ENCODE data around the gene IKZF5.

DNA sequence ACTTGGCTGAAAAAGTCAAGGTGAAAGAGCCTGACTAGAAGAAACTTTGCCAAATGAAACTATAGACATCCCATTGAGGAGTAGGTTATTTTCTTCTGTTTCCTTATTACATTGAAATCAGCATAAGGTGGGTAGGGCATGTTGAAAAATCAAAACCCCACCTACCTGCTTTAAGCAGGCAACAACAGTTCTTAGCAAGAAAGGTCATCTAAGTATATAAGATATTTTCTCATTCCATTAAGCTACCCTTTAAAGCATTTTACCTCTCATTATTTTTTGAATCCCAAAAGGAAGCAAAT lies 31.0 kb upstream of the IKZF5 start:
- TF ChIP-seq, protein P1, sequence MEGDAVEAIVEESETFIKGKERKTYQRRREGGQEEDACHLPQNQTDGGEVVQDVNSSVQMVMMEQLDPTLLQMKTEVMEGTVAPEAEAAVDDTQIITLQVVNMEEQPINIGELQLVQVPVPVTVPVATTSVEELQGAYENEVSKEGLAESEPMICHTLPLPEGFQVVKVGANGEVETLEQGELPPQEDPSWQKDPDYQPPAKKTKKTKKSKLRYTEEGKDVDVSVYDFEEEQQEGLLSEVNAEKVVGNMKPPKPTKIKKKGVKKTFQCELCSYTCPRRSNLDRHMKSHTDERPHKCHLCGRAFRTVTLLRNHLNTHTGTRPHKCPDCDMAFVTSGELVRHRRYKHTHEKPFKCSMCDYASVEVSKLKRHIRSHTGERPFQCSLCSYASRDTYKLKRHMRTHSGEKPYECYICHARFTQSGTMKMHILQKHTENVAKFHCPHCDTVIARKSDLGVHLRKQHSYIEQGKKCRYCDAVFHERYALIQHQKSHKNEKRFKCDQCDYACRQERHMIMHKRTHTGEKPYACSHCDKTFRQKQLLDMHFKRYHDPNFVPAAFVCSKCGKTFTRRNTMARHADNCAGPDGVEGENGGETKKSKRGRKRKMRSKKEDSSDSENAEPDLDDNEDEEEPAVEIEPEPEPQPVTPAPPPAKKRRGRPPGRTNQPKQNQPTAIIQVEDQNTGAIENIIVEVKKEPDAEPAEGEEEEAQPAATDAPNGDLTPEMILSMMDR (IDR thresholded peaks at IDR 0.05): no peak
- TF ChIP-seq POLR2A (IDR thresholded peaks at IDR 0.05): no peak
